Progenitor cell of endocrine pancreas (in vitro differentiated cells): ENCODE results near the gene RBFOX2. TPM values are rescaled to one million over a fixed set of nuclear protein-coding genes. Genes with fewer than 3 reads are reported as not detected.
A peak's percentile ranks its signal among the peaks of the same experiment; 100 is the strongest.

Source experiments
- DNase-seq: peaks from one replicate; pipeline ENCODE4 v3.0.0; 2021; ENCODE audit warnings: low spot score; ENCODE audit not compliant: unreplicated experiment
- H3K27ac Mint-ChIP-seq: 2 replicates; pipeline ENCODE4 v1.8.0; 2021; ENCODE audit warnings: mild to moderate bottlenecking, moderate library complexity, mixed read lengths
- H3K27me3 Mint-ChIP-seq: 2 replicates; pipeline ENCODE4 v1.8.0; 2021; ENCODE audit warnings: mixed read lengths
- H3K36me3 Mint-ChIP-seq: 2 replicates; pipeline ENCODE4 v1.8.0; 2022; ENCODE audit warnings: mixed read lengths; ENCODE audit not compliant: insufficient read depth
- H3K4me1 Mint-ChIP-seq: 2 replicates; pipeline ENCODE4 v1.8.0; 2021; ENCODE audit warnings: low read depth, mixed read lengths
- H3K4me3 Mint-ChIP-seq: 2 replicates; pipeline ENCODE4 v1.8.0; 2021; ENCODE audit warnings: low read depth, mild to moderate bottlenecking, moderate library complexity, mixed read lengths
- H3K9me3 Mint-ChIP-seq: 2 replicates; pipeline ENCODE4 v1.8.0; 2021; ENCODE audit warnings: low read depth, mixed read lengths
- CTCF ChIP-seq: fragments of 200-600 bp; sonication (generic); IDR thresholded peaks from one replicate; pipeline ENCODE4 v1.5.0; 2021; ENCODE audit warnings: antibody characterized with exemption, mild to moderate bottlenecking; ENCODE audit not compliant: unreplicated experiment
- total RNA-seq: library from RNA; stranded (reverse); gene quantifications from 2 replicates; pipeline ENCODE4 v1.2.1, GENCODE V29; 2021

The RBFOX2 gene
- total RNA-seq, 1 donor from 2014 or later, result 140 TPM

GRCh38 chr22:35914665-35915476 is 113.8 kb downstream of the RBFOX2 start:
- H3K27me3 Mint-ChIP-seq, result no peaks in the 10 kb centered on the region
- H3K27ac Mint-ChIP-seq, result peak overlapping the region; percentile 94
- no peaks in the 10 kb centered on the region for H3K9me3 Mint-ChIP-seq
- peak overlapping the region; percentile 67 for H3K4me3 Mint-ChIP-seq
- H3K36me3 Mint-ChIP-seq, result no peaks in the 10 kb centered on the region
- peaks cover 45% of the 10 kb centered on the region for H3K4me1 Mint-ChIP-seq
- peak; percentile 50 for DNase-seq
- no peak for TF ChIP-seq CTCF

- Mint-ChIP-seq H3K36me3 (no peaks in the 10 kb centered on the region), H3K27me3 (no peaks in the 10 kb centered on the region), H3K4me1 (peaks cover 42% of the 10 kb centered on the region), H3K9me3 (no peaks in the 10 kb centered on the region), H3K4me3 (peak overlapping the region; percentile 67), H3K27ac (peak overlapping the region; percentile 94)
- DNase-seq, result no peak
- TF ChIP-seq CTCF, result no peak
Measured at GRCh38 chr22:35914357-35914664, 114.3 kb downstream of the RBFOX2 start.

GRCh38 chr22:35913925-35914324 is 114.7 kb downstream of the RBFOX2 start:
- Mint-ChIP-seq H3K27ac (peak overlapping the region; percentile 59), H3K4me1 (peaks cover 42% of the 10 kb centered on the region), H3K36me3 (no peaks in the 10 kb centered on the region), H3K27me3 (no peaks in the 10 kb centered on the region), H3K9me3 (no peaks in the 10 kb centered on the region), H3K4me3 (no peak overlapping the region)
- no peak for DNase-seq
- no peak for TF ChIP-seq CTCF

- no peak for DNase-seq
- Mint-ChIP-seq H3K9me3 (no peaks in the 10 kb centered on the region), H3K27me3 (no peaks in the 10 kb centered on the region), H3K27ac (no peak overlapping the region), H3K36me3 (no peaks in the 10 kb centered on the region), H3K4me1 (peaks cover 41% of the 10 kb centered on the region), H3K4me3 (no peak overlapping the region)
- no peak for TF ChIP-seq CTCF
Measured at GRCh38 chr22:35912658-35913057, 116.0 kb downstream of the RBFOX2 start.

GRCh38 chr22:35911877-35912276 is 116.7 kb downstream of the RBFOX2 start:
- Mint-ChIP-seq H3K4me3 (no peak overlapping the region), H3K27me3 (no peaks in the 10 kb centered on the region), H3K9me3 (no peaks in the 10 kb centered on the region), H3K36me3 (no peaks in the 10 kb centered on the region), H3K27ac (no peak overlapping the region), H3K4me1 (peaks cover 33% of the 10 kb centered on the region)
- DNase-seq, result no peak
- no peak for TF ChIP-seq CTCF
